RWPE1 (cell line): Measurements from ENCODE around the gene RPL6.
"Not testable (repeated sequence)": the region's sequence is repeated elsewhere in the genome, so short reads cannot be mapped to it uniquely, and the experiment has no call there.

Experiments
- CTCF ChIA-PET: fragments of 350-600 bp; sonication (Branson Sonifier 250); formaldehyde crosslinking; extraction: SDS; loops from one replicate; lab custom pipeline; 2021; lab: Yijun Ruan, JAX
- POLR2A ChIA-PET: fragments of 400-600 bp; formaldehyde crosslinking; extraction: SDS; loops from one replicate; lab custom pipeline; 2020; ENCODE audit warnings: antibody characterized with exemption; ENCODE audit not compliant: low non-redundant PET; lab: Yijun Ruan, JAX
- DNase-seq: peaks from one replicate; pipeline ENCODE4 v3.0.0; 2012; ENCODE audit warnings: low spot score
- H3K27ac ChIP-seq: fragments of 450-650 bp; 2 replicates; pipeline ENCODE4 v1.5.1; 2017
- CTCF ChIP-seq: fragments of 450-650 bp; conservative IDR thresholded peaks from 2 replicates; pipeline ENCODE4 v1.5.1; 2017; ENCODE audit warnings: low read depth, mild to moderate bottlenecking

The RPL6 gene

GRCh38 chr12:112447106-112447505 is 37.7 kb upstream of the RPL6 start:
- H3K27ac ChIP-seq = no peak overlapping the region
- no peak for TF ChIP-seq CTCF
- ChIA-PET CTCF (interaction anchor here (0.7 kb wide), 1 partner anchor 74 kb away, joined by 3 read pairs; no protein-coding TSS in a partner anchor), POLR2A (no interaction called here)
- no peak for DNase-seq

- DNase-seq = no peak
- H3K27ac ChIP-seq = no peak overlapping the region
- ChIA-PET CTCF (no interaction called here), POLR2A (interaction anchor here (0.7 kb wide), 1 partner anchor 12 kb away, joined by 3 read pairs; no protein-coding TSS in a partner anchor)
- no peak for TF ChIP-seq CTCF
Measured at GRCh38 chr12:112446008-112446725, 36.8 kb upstream of the RPL6 start.

- POLR2A ChIA-PET = no interaction called here
- no peak for TF ChIP-seq CTCF
- CTCF ChIA-PET = interaction anchor here (0.7 kb wide), 1 partner anchor 1063 kb away, joined by 4 read pairs; no protein-coding TSS in a partner anchor
- DNase-seq = no peak
- no peak overlapping the region for H3K27ac ChIP-seq
Measured at GRCh38 chr12:112443916-112444315, 34.5 kb upstream of the RPL6 start.

GRCh38 chr12:112440653-112441052 is 31.2 kb upstream of the RPL6 start:
- DNase-seq, CTCF ChIA-PET: not testable (repeated sequence)
- POLR2A ChIA-PET = interaction anchor here (0.6 kb wide), 1 partner anchor 710 kb away, joined by 4 read pairs; no protein-coding TSS in a partner anchor

GRCh38 chr12:112439769-112440168 is 30.4 kb upstream of the RPL6 start:
- POLR2A ChIA-PET = no interaction called here
- CTCF ChIA-PET = no interaction called here
- no peak for TF ChIP-seq CTCF
- no peak overlapping the region for H3K27ac ChIP-seq
- no peak for DNase-seq

More at GRCh38 chr12:112440653-112441052, 31.2 kb upstream of the RPL6 start:
- peak overlapping the region; percentile 10; the same call in 1 of the 2 replicates for H3K27ac ChIP-seq

- DNase-seq, POLR2A ChIA-PET, H3K27ac ChIP-seq, CTCF ChIA-PET: not testable (repeated sequence)
Measured at GRCh38 chr12:112438645-112439044, 29.2 kb upstream of the RPL6 start.

GRCh38 chr12:112433551-112433950 is 24.1 kb upstream of the RPL6 start:
- no peak for DNase-seq
- no peak for TF ChIP-seq CTCF
- no peak overlapping the region for H3K27ac ChIP-seq
- ChIA-PET POLR2A (no interaction called here), CTCF (interaction anchor here (0.6 kb wide), 1 partner anchor 14 kb away, joined by 8 read pairs; no protein-coding TSS in a partner anchor)
